Activated CD8-positive, alpha-beta memory T cell treated with anti-CD3 and anti-CD28 coated beads, Interleukin-2, amount 10 ng/mL, durations not matched to agents 7 days and 5 days (primary cell): ENCODE results near the gene OGG1. TPM values are rescaled to one million over a fixed set of nuclear protein-coding genes. Genes with fewer than 3 reads are reported as not detected.

ENCODE experiments used
- ATAC-seq: fragments of 150-1000 bp; cut with Tn5 transposase; one replicate; pipeline ENCODE4 v1.10.0; 2021; ENCODE audit warnings: moderate library complexity
- CTCF ChIA-PET: fragments of 350-600 bp; sonication (Branson Sonifier 250); formaldehyde crosslinking; loops from one replicate; lab custom pipeline; 2021; ENCODE audit warnings: antibody characterized with exemption; lab: Charles Lee
- DNase-seq: peaks from one replicate; pipeline ENCODE4 v3.0.0-alpha.2; 2020
- H3K27ac Mint-ChIP-seq: one replicate; pipeline ENCODE4 v1.8.0; 2021; ENCODE audit warnings: mild to moderate bottlenecking, mixed read lengths
- H3K27me3 Mint-ChIP-seq: one replicate; pipeline ENCODE4 v1.8.0; 2021; ENCODE audit warnings: mixed read lengths
- H3K36me3 Mint-ChIP-seq: one replicate; pipeline ENCODE4 v1.8.0; 2021; ENCODE audit warnings: mild to moderate bottlenecking, mixed read lengths
- H3K4me1 Mint-ChIP-seq: one replicate; pipeline ENCODE4 v1.8.0; 2021; ENCODE audit warnings: mixed read lengths
- H3K4me3 Mint-ChIP-seq: one replicate; pipeline ENCODE4 v1.8.0; 2021; ENCODE audit warnings: mild to moderate bottlenecking, moderate library complexity, mixed read lengths
- H3K9me3 Mint-ChIP-seq: one replicate; pipeline ENCODE4 v1.8.0; 2022; ENCODE audit warnings: low read depth, mixed read lengths
- total RNA-seq, 2 experiments: library from RNA; stranded (reverse); gene quantifications; one replicate each; pipeline ENCODE4 v1.2.3, GENCODE V29; 2021

OGG1 gene
- total RNA-seq, 2 experiments from 2014 or later: 32.1 to 34.5 TPM

- Mint-ChIP-seq H3K27me3 (no peaks in the 10 kb centered on the region), H3K9me3 (no peaks in the 10 kb centered on the region), H3K4me3 (no peak overlapping the region), H3K27ac (no peak overlapping the region), H3K4me1 (peaks cover 22% of the 10 kb centered on the region), H3K36me3 (peaks cover 69% of the 10 kb centered on the region)
- no peak for ATAC-seq
- no peak for DNase-seq
- CTCF ChIA-PET: interaction anchor here (0.7 kb wide), 1 partner anchor 36 kb away, joined by 3 read pairs; no protein-coding TSS in a partner anchor
Measured at GRCh38 chr3:9800529-9800928, 50.8 kb downstream of the OGG1 start.

GRCh38 chr3:9803494-9803893 lies 53.7 kb downstream of the OGG1 start:
- CTCF ChIA-PET: interaction anchor here (1.0 to 2.9 kb wide), 3 partner anchors 10 to 77 kb away, joined by 3 to 11 read pairs (median 4); partner anchors contain the start of genes ARPC4 and TADA3

GRCh38 chr3:9804996-9805395 lies 55.2 kb downstream of the OGG1 start:
- DNase-seq (no peak), ATAC-seq (no peak)
- H3K27ac Mint-ChIP-seq: no peak overlapping the region
- H3K4me3 Mint-ChIP-seq: no peak overlapping the region
- H3K4me1 Mint-ChIP-seq: peaks cover 46% of the 10 kb centered on the region
- CTCF ChIA-PET: interaction anchor here (0.6 to 2.9 kb wide), 3 partner anchors 9 to 78 kb away, joined by 3 to 11 read pairs (median 9); partner anchors contain the start of genes ARPC4 and TADA3
- H3K9me3 Mint-ChIP-seq: no peaks in the 10 kb centered on the region
- H3K36me3 Mint-ChIP-seq: peaks cover 60% of the 10 kb centered on the region
- no peaks in the 10 kb centered on the region for H3K27me3 Mint-ChIP-seq

More at GRCh38 chr3:9803494-9803893, 53.7 kb downstream of the OGG1 start:
- no peaks in the 10 kb centered on the region for H3K27me3 Mint-ChIP-seq
- H3K4me3 Mint-ChIP-seq: no peak overlapping the region
- H3K4me1 Mint-ChIP-seq: peaks cover 33% of the 10 kb centered on the region
- ATAC-seq (no peak), DNase-seq (no peak)
- H3K27ac Mint-ChIP-seq: no peak overlapping the region
- H3K9me3 Mint-ChIP-seq: no peaks in the 10 kb centered on the region
- peaks cover 63% of the 10 kb centered on the region for H3K36me3 Mint-ChIP-seq

- CTCF ChIA-PET: interaction anchor here (0.7 to 4.0 kb wide), 4 partner anchors 10 to 78 kb away, joined by 3 to 24 read pairs (median 6); partner anchors contain the start of genes ARPC4 and TADA3
- Mint-ChIP-seq H3K4me1 (peaks cover 52% of the 10 kb centered on the region), H3K4me3 (no peak overlapping the region), H3K27ac (peak overlapping the region; percentile 18), H3K27me3 (no peaks in the 10 kb centered on the region), H3K36me3 (peaks cover 52% of the 10 kb centered on the region), H3K9me3 (no peaks in the 10 kb centered on the region)
- ATAC-seq (no peak), DNase-seq (no peak)
Measured at GRCh38 chr3:9806137-9806536, 56.4 kb downstream of the OGG1 start.

Other genes with a start within 250 kb of the OGG1 start
- gene LHFPL4, start 196.1 kb upstream of the OGG1 start, total RNA-seq: not detected
- 10 to 100 TPM; 50.5 to 52.7 TPM for gene MTMR14, start 100.4 kb upstream of the OGG1 start, total RNA-seq
- gene CPNE9, start 46.1 kb upstream of the OGG1 start, total RNA-seq: not detected
- gene BRPF1, start 18.2 kb upstream of the OGG1 start, total RNA-seq: 10 to 100 TPM; 48.1 to 50.1 TPM
- 10 to 100 TPM; 31.7 to 57.7 TPM for gene CAMK1, start 20.0 kb downstream of the OGG1 start, total RNA-seq
- 10 to 100 TPM; 89.8 to 90.6 TPM for gene TADA3, start 42.5 kb downstream of the OGG1 start, total RNA-seq
- gene ARPC4, start 43.1 kb downstream of the OGG1 start, total RNA-seq: 100 to 1,000 TPM; 274 to 300 TPM
- gene TTLL3, start 60.3 kb downstream of the OGG1 start, total RNA-seq: 10 to 100 TPM; 40.4 to 77.5 TPM
- 10 to 100 TPM; 61.7 to 77.6 TPM for gene RPUSD3, start 94.1 kb downstream of the OGG1 start, total RNA-seq
- not detected for gene CIDEC, start 130.3 kb downstream of the OGG1 start, total RNA-seq
- 10 to 100 TPM; 27.9 to 44.0 TPM for gene JAGN1, start 140.7 kb downstream of the OGG1 start, total RNA-seq
- gene IL17RE, start 152.9 kb downstream of the OGG1 start, total RNA-seq: 1 to 10 TPM in 1 of 2 experiments, under 1 TPM in 1; 0.68 to 1.9 TPM
- gene IL17RC, start 167.1 kb downstream of the OGG1 start, total RNA-seq: under 1 TPM; 0.30 to 0.41 TPM
- gene CRELD1, start 183.9 kb downstream of the OGG1 start, total RNA-seq: 10 to 100 TPM; 17.4 to 18.9 TPM
- gene PRRT3, start 202.5 kb downstream of the OGG1 start, total RNA-seq: 1 to 10 TPM; 3.5 to 6.4 TPM
- gene EMC3, start 236.9 kb downstream of the OGG1 start, total RNA-seq: 10 to 100 TPM; 52.5 to 63.8 TPM